HEK293 (cell line): Measurements from ENCODE around the gene KCP.

ENCODE experiments used
- CTCF ChIP-seq: fragments of 450-650 bp; formaldehyde crosslinking; IDR thresholded peaks from 2 replicates; pipeline ENCODE4 v1.5.1; 2016; ENCODE audit warnings: missing biosample characterization, missing genetic modification characterization
- KLF10 ChIP-seq: fragments of 450-650 bp; IDR thresholded peaks from 2 replicates; pipeline ENCODE4 v1.5.1; 2018; ENCODE audit warnings: missing biosample characterization, mild to moderate bottlenecking, missing genetic modification characterization
- ZNF394 ChIP-seq: fragments of 450-650 bp; formaldehyde crosslinking; IDR thresholded peaks from 2 replicates; pipeline ENCODE4 v1.5.1; 2016; ENCODE audit warnings: missing biosample characterization, missing genetic modification characterization, mild to moderate bottlenecking, moderate library complexity, borderline replicate concordance
- TF ChIP-seq, protein P1 (sequence below): fragments of 450-650 bp; formaldehyde crosslinking; IDR thresholded peaks from 2 replicates; pipeline ENCODE4 v1.5.1; 2016; ENCODE audit warnings: missing biosample characterization, missing genetic modification characterization

DNA sequence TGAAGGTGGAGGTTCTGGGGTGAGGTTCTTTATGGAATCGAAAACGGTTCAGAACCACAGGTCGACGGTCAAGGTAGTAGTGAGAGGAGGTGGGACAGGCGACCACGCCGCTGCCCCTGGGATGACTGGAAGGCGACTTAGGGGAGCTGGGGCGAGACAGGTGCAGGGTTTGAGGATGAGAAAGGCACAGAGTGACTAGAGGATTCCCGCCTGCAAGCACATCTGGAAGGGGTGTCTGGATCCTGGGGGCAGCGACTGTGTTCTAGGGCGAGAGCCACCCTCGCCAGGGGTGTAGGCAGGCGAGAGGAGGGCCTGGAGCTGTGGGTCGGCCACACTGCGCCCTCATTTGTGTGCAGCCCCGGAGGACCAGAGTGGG, 26.8 kb upstream of the KCP start:
- TF ChIP-seq KLF10 (tag by site-specific recombination), result no peak
- no peak for TF ChIP-seq CTCF
- TF ChIP-seq, protein P1, sequence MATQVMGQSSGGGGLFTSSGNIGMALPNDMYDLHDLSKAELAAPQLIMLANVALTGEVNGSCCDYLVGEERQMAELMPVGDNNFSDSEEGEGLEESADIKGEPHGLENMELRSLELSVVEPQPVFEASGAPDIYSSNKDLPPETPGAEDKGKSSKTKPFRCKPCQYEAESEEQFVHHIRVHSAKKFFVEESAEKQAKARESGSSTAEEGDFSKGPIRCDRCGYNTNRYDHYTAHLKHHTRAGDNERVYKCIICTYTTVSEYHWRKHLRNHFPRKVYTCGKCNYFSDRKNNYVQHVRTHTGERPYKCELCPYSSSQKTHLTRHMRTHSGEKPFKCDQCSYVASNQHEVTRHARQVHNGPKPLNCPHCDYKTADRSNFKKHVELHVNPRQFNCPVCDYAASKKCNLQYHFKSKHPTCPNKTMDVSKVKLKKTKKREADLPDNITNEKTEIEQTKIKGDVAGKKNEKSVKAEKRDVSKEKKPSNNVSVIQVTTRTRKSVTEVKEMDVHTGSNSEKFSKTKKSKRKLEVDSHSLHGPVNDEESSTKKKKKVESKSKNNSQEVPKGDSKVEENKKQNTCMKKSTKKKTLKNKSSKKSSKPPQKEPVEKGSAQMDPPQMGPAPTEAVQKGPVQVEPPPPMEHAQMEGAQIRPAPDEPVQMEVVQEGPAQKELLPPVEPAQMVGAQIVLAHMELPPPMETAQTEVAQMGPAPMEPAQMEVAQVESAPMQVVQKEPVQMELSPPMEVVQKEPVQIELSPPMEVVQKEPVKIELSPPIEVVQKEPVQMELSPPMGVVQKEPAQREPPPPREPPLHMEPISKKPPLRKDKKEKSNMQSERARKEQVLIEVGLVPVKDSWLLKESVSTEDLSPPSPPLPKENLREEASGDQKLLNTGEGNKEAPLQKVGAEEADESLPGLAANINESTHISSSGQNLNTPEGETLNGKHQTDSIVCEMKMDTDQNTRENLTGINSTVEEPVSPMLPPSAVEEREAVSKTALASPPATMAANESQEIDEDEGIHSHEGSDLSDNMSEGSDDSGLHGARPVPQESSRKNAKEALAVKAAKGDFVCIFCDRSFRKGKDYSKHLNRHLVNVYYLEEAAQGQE (tag by site-specific recombination), result no peak
- TF ChIP-seq ZNF394 (tag by site-specific recombination), result no peak
